ENCODE data around the gene ALDH4A1. TPM values are rescaled to one million over a fixed set of nuclear protein-coding genes. Genes with fewer than 3 reads are reported as not detected.
A peak's percentile ranks its signal among the peaks of the same experiment; 100 is the strongest.

The ALDH4A1 gene
- total RNA-seq, 1 experiment from 2014 or later = 18.4 TPM

DNA sequence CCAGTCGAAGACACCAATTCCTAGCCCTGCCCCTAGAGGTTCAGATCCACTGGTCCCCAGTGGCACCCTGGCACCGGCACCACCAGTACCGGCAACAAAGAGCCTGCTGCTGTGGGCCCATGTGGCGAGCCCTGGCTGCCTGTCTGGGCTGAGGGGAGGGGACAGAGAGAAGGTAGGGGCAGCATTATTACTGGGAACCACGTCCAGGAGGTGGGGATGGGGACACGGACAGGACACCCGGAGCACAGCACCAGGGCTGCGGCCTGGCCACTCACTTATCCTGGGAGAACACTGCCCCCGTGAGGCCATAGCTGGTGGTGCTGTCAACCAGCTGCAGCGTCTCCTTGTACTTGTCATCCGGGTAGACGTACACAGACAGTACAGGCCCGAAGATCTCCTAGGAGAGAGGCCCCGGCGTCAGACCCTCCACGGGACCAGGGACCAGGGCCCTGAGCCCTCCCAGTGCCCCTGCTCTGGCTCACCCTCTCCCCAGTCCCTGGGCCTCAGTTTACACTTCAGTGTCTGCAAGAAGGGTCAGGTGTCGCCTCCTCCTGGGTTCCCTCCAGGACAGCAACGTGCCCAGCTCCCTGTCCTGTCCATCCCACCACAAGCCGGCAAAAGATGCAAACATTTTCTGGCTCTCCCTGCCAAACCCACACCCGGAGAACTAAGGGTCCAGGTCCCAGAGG is 27.1 kb downstream of the ALDH4A1 start:
- no TSS peak for BruUV-seq (replicated peaks)
- Histone ChIP-seq H3K9me3 (ENCODE audit: low read depth, low read length, poor library complexity, severe bottlenecking) (no peaks in the 10 kb centered on the region), H3K4me3 (ENCODE audit: low read depth, low read length, poor library complexity, severe bottlenecking) (no peak overlapping the region), H3K36me3 (ENCODE audit: insufficient read depth, low read length, poor library complexity, severe bottlenecking) (no peaks in the 10 kb centered on the region), H3K4me1 (ENCODE audit: insufficient read depth, low read length, poor library complexity, severe bottlenecking) (peaks cover 7% of the 10 kb centered on the region), H3K27me3 (replicated peaks; ENCODE audit: insufficient read depth, low read depth, low read length, poor library complexity) (no peaks in the 10 kb centered on the region), H3K27ac (ENCODE audit: low read depth, low read length, poor library complexity, severe bottlenecking) (no peak overlapping the region)
- intact Hi-C loops (cut with micrococcal nuclease; ENCODE audit: unreplicated experiment) = loop anchor here (1.0 kb wide), 1 partner anchor 278 kb away; no protein-coding TSS in a partner anchor
- ChIA-PET CTCF (interaction anchor here (0.5 to 2.1 kb wide), 9 partner anchors 9 to 319 kb away, joined by 3 to 14 read pairs (median 4); no protein-coding TSS in a partner anchor), POLR2A (ENCODE audit: low non-redundant PET) (interaction anchor here (0.7 kb wide), 1 partner anchor 284 kb away, joined by 4 read pairs; no protein-coding TSS in a partner anchor)
- TF ChIP-seq, protein P1, sequence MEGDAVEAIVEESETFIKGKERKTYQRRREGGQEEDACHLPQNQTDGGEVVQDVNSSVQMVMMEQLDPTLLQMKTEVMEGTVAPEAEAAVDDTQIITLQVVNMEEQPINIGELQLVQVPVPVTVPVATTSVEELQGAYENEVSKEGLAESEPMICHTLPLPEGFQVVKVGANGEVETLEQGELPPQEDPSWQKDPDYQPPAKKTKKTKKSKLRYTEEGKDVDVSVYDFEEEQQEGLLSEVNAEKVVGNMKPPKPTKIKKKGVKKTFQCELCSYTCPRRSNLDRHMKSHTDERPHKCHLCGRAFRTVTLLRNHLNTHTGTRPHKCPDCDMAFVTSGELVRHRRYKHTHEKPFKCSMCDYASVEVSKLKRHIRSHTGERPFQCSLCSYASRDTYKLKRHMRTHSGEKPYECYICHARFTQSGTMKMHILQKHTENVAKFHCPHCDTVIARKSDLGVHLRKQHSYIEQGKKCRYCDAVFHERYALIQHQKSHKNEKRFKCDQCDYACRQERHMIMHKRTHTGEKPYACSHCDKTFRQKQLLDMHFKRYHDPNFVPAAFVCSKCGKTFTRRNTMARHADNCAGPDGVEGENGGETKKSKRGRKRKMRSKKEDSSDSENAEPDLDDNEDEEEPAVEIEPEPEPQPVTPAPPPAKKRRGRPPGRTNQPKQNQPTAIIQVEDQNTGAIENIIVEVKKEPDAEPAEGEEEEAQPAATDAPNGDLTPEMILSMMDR (conservative IDR thresholded peaks at IDR 0.05; ENCODE audit: low read depth, low read length) = peak; percentile 95
- TF ChIP-seq EZH2 (IDR thresholded peaks at IDR 0.05; ENCODE audit: borderline replicate concordance, low read depth, low read length, poor library complexity, severe bottlenecking) = no peak
- DNase-seq (ENCODE audit: low spot score) = peak; percentile 91

DNA sequence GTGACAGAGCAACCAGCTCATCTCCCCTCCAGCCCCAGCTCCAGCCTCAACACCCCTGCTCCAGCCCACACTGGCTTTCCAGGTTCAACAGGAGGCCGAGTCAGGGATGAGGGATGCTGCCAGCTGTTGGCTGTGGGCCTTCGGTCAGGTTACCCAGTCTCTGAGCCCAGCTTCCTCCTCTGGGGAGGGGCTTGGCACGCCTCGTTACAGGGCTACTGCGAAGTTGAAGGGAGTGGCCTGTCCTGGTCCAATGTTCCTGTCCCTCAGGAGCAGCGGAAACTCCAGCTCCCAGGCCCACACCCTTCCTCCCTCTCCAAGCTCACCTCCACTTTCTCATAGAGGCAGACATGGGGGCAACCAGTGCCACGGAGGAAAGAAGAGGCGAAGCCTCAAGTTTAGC is 27.8 kb downstream of the ALDH4A1 start:
- peaks cover under 1% of the 10 kb centered on the region for H3K4me1 ChIP-seq (ENCODE audit: insufficient read depth, low read length, poor library complexity, severe bottlenecking)
- H3K4me3 ChIP-seq (ENCODE audit: low read depth, low read length, poor library complexity, severe bottlenecking) = no peak overlapping the region
- DNase-seq (ENCODE audit: low spot score) = no peak
- POLR2A ChIA-PET (ENCODE audit: low non-redundant PET) = no interaction called here
- no peaks in the 10 kb centered on the region for H3K27me3 ChIP-seq (replicated peaks; ENCODE audit: insufficient read depth, low read depth, low read length, poor library complexity)
- H3K36me3 ChIP-seq (ENCODE audit: insufficient read depth, low read length, poor library complexity, severe bottlenecking) = no peaks in the 10 kb centered on the region
- TF ChIP-seq, protein P1 (conservative IDR thresholded peaks at IDR 0.05; ENCODE audit: low read depth, low read length) = no peak
- TF ChIP-seq EZH2 (IDR thresholded peaks at IDR 0.05; ENCODE audit: borderline replicate concordance, low read depth, low read length, poor library complexity, severe bottlenecking) = no peak
- H3K9me3 ChIP-seq (ENCODE audit: low read depth, low read length, poor library complexity, severe bottlenecking) = no peaks in the 10 kb centered on the region
- CTCF ChIA-PET = interaction anchor here (0.7 to 2.1 kb wide), 5 partner anchors 10 to 318 kb away, joined by 3 to 14 read pairs (median 9); no protein-coding TSS in a partner anchor
- BruUV-seq (replicated peaks) = no TSS peak
- intact Hi-C loops (cut with micrococcal nuclease; ENCODE audit: unreplicated experiment) = no loop called here
- H3K27ac ChIP-seq (ENCODE audit: low read depth, low read length, poor library complexity, severe bottlenecking) = no peak overlapping the region

DNA sequence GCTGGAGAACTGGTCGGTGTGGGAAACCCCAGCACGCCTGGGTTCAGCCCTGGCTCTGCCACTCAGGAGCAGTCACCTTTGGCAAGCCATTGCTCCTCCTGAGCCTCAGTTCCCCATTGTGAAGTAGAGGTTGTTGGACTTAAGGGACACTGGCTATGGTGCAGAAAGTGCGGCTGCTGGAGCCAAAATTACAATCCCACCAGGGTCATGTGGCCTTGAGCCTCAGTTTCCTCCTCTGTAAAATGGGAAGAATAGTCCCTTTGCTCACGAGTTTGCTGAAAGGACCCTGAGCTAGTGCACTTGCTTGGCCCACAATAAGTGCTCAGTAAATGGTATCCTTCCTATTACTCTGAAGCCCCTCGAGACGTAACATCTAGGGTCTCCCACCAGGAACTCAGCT is 28.3 kb downstream of the ALDH4A1 start:
- H3K27me3 ChIP-seq (replicated peaks; ENCODE audit: insufficient read depth, low read depth, low read length, poor library complexity) = no peaks in the 10 kb centered on the region
- no TSS peak for BruUV-seq (replicated peaks)
- intact Hi-C loops (cut with micrococcal nuclease; ENCODE audit: unreplicated experiment) = no loop called here

More for the DNA sequence above, 28.3 kb downstream of the ALDH4A1 start:
- Histone ChIP-seq H3K27ac (ENCODE audit: low read depth, low read length, poor library complexity, severe bottlenecking) (no peak overlapping the region), H3K4me1 (ENCODE audit: insufficient read depth, low read length, poor library complexity, severe bottlenecking) (no peaks in the 10 kb centered on the region), H3K9me3 (ENCODE audit: low read depth, low read length, poor library complexity, severe bottlenecking) (no peaks in the 10 kb centered on the region), H3K36me3 (ENCODE audit: insufficient read depth, low read length, poor library complexity, severe bottlenecking) (no peaks in the 10 kb centered on the region), H3K4me3 (ENCODE audit: low read depth, low read length, poor library complexity, severe bottlenecking) (no peak overlapping the region)
- TF ChIP-seq, protein P1 (conservative IDR thresholded peaks at IDR 0.05; ENCODE audit: low read depth, low read length) = no peak
- no peak for TF ChIP-seq EZH2 (IDR thresholded peaks at IDR 0.05; ENCODE audit: borderline replicate concordance, low read depth, low read length, poor library complexity, severe bottlenecking)
- ChIA-PET POLR2A (ENCODE audit: low non-redundant PET) (no interaction called here), CTCF (interaction anchor here (2.1 kb wide), 1 partner anchor 277 kb away, joined by 14 read pairs; no protein-coding TSS in a partner anchor)
- DNase-seq (ENCODE audit: low spot score) = no peak
